GM19240 (cell line): Measurements from ENCODE around the gene RNU1-4.
"Not testable (repeated sequence)": the region's sequence is repeated elsewhere in the genome, so short reads cannot be mapped to it uniquely, and the experiment has no call there.

Experiments
- DNase-seq: peaks from one replicate; pipeline ENCODE4 v3.0.0; 2011; ENCODE audit warnings: low spot score; ENCODE audit not compliant: insufficient read length

RNU1-4 gene

DNA sequence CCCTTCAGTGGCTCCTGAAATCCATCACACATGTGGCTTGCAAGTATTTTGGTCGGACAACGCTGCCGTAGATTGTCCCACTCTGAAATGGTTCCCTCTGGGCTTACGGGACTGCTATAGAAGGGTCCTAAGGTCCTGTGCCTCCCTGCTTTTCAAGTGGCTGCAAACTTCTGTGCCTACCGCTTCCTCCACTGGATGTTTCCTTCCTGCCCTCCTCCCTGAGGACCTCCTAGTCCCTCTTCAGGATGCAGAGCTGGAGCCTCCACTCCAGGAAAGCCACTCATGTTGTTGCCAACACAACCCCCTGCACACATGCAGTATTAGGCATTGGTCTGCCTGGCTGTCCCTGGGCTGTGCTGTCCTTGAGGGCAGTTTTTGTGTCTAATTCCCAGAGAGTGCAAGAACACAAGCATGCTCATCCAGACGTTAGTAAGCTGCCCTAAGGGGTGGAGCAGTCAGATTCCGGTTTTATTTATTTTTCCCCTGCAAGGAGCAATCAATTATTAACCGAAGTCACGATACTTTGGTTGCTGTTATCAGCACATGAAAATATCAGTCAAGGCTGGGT, 26.5 kb downstream of the RNU1-4 start:
- not testable (repeated sequence) for DNase-seq

DNA sequence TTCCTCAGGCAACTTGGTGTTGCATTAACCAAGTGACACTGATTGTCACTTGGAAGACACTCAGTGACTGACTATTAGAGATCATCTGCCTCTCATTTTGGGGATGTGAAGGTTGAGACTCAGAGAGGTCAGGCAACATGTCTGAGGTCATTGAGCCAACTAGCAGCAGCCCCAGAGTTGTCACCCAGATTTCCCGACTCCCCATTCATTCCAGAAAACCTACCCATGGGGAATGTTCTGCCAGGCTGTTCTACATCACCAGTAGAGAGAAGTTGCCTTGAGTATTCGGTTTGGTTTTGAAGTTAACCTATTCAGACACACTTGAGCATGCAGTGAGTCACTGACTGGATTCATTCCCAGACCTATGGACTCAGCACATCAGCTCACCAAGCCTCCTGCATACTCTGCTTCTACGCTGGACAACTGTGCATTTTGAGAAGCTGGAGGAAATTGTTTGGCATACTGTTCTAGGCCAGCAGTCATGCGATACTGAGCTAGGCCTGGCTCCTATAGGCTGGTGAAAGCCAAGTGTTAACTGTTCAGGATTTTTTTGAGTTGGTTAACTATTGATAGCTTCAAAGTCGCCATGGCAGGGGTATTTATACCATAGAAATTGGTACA, 29.9 kb downstream of the RNU1-4 start:
- DNase-seq = not testable (repeated sequence)

DNA sequence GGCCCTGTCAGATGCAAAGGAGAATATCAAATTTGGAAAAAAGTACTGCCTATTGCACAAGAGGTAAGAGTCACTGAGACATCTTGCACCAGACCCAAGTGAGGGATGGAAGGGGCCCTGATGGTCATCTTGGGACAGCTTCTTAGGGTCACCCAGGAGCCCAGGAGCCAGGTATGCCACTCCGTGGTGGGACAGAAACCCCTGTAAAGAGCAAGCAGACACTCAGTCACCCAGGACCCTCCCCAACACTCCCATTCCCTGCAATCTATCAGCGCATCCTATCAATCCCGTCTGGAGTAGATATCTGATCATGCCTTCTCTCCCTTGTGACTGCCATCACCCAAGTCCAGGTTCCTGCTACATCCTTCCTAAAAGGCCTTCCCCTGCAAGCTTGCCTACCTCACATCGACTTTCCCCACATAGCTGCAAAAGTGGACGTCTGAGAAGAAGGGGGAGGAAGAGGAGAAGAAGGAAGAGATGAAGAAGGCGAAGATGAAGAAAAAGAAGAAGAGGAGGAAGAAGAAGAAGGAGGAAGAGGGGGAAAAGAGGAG, 30.7 kb downstream of the RNU1-4 start:
- not testable (repeated sequence) for DNase-seq

DNA sequence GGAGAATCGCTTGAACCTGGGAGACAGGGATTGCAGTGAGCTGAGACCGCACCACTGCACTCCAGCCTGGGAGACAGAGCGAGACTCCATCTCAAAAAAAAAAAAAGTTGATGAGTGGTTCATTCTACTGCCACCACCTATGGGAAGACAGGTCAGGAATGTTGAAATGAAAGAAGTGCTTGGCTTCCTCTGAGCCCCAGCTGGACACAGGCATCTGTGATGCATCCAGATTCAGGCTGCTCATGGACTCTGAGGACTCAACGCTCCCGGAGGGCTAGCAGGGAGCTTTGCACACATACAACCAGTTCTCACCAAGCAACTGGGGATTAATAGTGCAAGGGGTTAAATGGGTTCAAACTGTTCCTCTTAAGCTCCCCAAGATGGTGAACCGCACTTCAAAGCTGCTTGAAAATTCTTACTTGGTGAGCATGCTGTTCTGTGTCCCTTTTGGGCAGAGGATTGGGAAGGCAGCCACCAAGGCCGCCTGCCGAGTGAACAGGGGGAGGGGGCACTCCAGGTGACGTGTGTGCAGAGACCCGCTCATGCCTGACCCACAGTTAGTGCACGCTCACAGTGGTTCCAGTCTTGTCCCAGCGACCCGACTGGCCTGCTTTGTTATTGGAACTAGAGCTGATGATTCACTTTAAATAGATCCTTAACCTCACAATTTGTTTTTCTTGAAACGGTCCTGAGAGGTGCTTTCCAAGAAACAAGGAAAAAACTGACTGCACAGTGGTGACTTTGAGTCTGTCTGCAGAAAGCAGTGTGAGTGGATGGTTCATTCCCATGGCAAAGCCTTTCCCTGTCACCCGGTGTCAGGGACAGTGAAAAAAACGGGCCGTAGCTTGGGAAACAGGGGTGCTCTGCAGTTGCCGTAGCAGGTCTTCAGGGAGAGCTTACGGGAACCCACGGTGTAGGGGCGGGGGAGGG, 32.2 kb downstream of the RNU1-4 start:
- DNase-seq = not testable (repeated sequence)

DNA sequence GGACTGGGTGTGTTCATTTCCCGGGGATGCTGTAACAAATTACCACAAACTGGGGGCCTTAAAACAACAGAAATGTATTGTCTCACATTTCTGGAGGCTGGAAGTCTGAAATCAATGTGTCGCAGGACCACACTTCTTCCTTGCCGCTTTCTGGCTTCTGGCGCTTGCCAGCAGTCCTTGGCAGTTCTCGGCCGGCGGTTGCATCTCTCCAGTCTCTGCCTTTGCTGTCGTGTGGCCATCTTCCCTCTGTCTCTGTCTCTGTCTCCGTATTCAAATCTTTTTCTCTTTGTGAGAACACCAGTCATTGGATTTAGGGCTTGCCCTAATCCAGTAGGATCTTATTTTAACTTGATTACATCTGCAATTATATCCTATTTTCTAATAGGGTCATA, 32.9 kb downstream of the RNU1-4 start:
- DNase-seq = not testable (repeated sequence)

DNA sequence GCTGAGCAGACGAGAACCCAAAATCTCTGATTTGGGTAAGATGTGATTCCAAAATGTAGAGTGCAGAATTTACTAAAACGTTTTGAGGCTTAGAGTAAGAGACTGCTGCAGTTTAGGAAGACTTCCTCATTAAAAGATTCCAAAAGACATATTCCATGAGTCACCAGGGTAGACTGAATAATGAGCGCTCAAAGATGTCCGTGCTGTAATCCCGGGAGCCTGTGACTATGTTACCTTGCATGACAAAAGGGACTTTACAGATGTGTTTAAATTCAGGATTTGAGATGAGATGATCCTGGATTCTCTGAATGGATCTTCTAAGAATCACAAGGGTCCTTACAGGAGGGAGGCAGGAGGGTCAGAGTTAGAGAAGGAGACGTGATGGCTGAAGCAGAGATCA, 33.4 kb downstream of the RNU1-4 start:
- DNase-seq = not testable (repeated sequence)

DNA sequence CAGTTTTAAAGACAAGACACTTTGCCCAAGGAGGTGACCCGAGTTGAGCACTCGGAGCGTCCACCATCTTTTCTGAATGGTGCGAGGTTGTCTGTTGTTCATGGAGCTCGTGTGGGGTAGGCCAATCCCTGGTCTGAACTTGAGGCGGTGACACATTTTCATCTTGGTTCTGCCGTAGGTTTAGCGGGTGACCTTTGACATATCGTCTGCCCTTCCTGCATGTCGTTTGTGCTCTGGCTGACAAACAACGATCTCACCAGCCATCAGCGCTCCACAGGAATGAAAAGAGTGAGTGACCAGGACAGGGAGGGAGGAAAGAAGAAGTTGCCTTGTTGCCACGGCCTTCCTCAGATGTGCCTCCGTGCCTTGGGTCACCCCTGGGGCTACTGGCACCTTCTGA, 34.5 kb downstream of the RNU1-4 start:
- not testable (repeated sequence) for DNase-seq

DNA sequence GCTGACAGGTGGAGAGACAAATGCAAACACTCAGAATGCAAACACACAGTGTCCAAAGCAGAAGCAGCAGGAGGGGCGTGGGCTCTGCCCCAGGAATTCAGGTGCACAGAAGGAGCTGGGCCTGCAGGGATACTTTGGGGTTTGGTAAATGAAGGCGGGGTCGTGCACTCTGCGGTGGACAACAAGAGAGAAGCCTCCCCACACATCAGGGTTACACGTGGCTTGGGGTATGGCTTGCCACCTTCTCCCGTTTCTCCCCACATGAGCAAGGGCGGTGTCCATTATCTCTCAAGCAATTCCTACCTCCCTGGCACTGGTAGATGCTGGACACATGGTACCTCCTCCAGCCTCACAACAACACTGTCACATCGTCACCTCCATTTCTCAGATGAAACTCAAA, 35.0 kb downstream of the RNU1-4 start:
- not testable (repeated sequence) for DNase-seq

DNA sequence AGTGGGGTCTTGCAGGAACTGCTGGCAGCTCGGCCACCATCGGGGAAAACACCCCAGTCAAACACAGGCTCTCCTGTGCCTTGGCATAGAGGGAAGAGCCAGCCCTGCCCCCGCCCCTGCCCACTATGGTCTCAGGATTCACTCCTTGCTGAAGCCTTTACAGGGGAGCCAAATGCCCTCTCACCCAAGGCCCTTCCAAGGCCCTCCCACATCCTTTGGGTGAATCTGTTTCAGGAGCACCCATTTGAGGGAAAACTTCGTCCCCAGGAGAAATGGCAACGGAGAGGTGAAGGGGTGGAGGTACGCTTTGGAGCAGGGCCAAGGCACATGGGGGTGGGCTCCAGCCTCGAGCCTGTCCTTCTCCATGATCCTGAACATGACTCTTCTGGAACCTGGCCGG, 35.9 kb downstream of the RNU1-4 start:
- not testable (repeated sequence) for DNase-seq

DNA sequence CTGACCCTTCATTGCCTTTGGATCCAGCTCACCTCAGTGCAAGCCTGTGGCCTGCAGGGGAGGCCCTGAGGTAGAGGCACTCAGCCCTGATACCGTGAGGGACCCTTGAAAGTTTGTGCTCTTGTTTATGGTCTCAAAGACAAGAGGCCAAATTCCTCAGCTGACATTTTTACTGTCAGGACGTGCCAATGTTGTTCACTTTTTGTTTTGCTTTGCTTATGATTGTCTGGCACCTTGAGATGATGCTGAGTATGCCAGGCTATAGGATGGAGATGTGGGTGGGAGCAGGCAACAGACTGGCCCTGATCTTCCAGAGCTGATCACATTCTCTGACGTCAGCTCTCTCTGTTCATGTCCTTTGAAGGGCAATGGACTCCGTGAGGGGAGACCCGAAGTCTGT, 36.5 kb downstream of the RNU1-4 start:
- DNase-seq = not testable (repeated sequence)

DNA sequence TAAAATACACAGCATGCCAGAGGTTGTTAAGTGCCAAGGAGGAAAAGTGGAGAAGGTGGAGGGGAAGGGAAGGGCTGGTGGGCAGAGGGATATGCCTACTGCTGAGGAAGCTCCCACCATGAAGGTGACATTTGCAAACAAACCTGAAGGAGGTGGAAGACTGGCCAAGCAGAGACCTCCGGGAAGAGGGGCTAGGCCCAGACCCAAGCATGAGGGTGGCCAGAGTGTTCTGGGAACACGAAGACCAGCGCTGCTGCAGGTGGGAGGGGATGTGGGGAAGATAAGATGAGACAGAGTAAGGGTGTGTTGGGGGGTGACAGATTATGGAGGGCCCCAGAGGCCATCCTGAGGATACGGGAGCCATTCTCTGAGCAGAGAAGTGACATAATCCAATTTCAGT, 37.5 kb downstream of the RNU1-4 start:
- not testable (repeated sequence) for DNase-seq

DNA sequence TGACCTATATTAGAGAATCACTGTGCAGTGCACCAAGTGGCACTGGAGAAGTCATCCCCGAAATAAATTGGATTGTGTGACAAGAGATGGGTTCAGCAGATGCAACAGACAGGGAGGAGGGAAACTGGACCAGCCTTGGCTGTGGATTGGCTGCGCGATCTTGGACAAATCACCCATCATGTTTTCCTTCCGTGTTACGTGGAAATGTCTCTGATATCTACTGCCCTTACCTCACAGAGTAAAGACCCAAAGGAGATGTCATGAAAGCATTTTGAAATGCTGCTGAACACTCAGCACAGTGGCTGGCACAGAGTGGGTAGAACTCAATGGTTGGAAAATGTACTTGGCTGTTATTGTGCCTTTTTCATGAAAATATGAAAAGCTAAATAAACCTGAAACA, 39.2 kb downstream of the RNU1-4 start:
- DNase-seq = not testable (repeated sequence)

DNA sequence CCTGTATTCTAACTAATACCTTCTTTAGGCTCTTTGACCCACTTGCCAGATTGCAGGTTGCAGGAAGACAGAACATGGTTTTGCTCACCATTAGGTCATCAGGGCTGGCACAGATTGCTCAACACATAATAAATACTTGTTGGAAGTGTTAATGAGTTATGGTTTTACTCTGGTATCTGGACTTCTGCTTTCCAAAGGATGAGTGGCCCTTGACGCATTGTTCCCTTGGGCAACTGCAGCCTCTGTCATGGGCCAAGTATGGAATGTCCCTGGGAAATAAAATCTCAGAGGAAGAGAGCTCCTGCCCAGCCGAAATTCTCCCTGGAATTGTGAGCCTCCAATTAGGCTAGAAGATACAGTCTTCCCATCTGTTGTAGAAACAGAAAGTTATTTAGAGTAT, 40.7 kb downstream of the RNU1-4 start:
- not testable (repeated sequence) for DNase-seq

DNA sequence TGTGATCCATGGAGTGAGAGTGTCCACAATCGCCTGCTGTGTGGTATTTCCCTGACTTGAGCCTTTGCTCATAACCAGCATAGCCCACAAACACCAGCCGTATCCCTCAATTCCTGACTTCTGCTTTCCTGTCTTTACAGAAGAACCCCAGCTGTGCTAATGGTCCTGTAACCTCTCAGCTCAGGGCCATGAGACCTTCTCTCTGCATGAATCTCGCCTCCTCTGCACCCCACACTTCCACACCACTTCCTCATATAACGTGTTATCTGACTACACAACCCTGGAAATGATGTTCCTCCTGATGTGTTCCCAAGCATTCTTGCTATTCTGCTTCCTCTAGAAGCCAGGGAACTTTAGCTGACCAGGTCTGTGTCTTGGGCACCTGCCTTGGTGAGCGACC, 41.3 kb downstream of the RNU1-4 start:
- DNase-seq = not testable (repeated sequence)

DNA sequence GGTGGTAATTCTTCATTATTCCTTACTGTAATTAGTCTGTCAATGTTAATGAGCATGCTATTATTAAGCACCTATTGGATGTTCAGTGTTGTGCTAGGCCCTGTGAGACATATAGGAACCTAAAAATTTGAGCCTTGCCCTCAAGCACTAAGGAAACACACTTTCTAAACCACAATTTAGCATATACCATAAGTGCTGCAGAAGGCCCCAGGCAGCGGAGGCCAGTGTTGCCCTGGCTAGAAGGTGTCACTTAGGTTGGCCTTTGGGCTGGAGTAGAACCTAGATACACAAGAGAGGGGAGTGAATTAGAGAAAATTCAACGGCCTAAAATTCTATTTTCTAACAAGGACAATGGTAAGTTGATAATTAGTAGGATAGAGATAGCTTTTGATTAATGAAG, 44.6 kb downstream of the RNU1-4 start:
- DNase-seq = not testable (repeated sequence)

DNA sequence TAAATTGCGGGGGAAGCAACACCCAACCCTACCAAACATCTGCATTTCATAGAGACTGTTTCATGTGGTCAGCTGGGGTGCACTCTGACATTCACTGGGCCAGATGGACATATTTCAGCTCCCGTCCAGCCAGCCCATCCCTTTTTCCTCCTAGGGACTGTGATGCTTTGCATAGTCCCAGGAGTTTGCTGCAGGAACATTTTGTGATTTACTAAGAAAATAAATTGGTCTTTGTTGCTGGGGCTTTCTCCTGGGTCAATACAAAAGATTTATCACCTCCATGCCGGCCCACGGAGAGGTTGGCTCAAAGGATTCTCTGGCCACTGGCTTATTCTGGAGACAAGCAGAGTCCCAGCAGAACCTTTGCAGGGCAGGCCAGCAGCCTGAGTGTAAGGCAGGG, 46.0 kb downstream of the RNU1-4 start:
- DNase-seq = not testable (repeated sequence)

DNA sequence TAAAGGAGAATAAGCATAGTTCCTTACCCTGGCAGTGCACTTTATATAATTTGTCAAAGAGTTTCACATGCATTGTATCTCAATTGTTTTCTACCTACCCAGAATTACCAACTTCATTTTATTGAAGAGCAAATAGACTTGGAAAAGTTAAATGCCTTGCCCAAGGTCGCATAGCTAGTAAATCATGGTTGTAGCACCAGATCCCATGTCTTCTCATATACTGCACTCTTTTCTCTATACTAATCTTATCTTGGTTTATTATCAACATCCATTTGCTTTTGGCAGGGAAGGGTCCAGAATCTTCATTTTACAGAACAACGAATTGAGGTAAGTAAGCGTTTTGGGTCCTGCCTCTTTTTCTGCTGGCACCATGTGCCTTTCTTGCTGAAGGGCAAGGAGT, 46.9 kb downstream of the RNU1-4 start:
- DNase-seq = not testable (repeated sequence)

DNA sequence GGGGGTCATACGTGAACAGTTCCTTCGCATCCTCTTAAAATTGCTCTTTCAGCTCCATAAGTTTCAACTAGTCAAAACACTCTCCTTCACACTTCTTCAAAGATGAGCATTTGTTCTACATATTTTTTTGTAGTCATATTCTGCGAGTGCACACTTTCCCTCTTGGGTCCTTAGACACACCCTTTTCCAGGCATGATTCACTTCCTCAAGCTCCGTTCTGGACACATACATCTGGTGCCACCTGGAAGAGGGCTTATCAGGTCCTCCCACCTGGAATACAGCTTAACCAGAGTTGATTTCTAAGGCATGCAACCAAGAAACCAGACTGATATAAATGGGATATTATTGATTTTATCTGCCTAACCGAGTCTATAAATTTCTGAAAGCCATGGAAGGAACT, 47.4 kb downstream of the RNU1-4 start:
- DNase-seq = not testable (repeated sequence)
